Karpas-422 (cell line): ENCODE measurements around the gene RIMS4. TPM values are rescaled to one million over a fixed set of nuclear protein-coding genes. Genes with fewer than 3 reads are reported as not detected.

Experiments
- DNase-seq: peaks from one replicate; pipeline ENCODE4 v3.0.0-alpha.2; 2015
- H2AFZ ChIP-seq: fragments of 200-600 bp; sonication (generic); 2 replicates; pipeline ENCODE4 v1.6.1; 2014; ENCODE audit warnings: antibody characterized with exemption, low read length, mixed read lengths
- H3K27ac ChIP-seq: fragments of 200-600 bp; sonication (generic); 2 replicates; pipeline ENCODE4 v1.5.1; 2014; ENCODE audit warnings: mild to moderate bottlenecking, low read length, moderate library complexity
- H3K27me3 ChIP-seq: fragments of 200-600 bp; sonication (generic); 2 replicates; pipeline ENCODE4 v1.6.1; 2014; ENCODE audit warnings: low read length, mixed read lengths
- H3K36me3 ChIP-seq: fragments of 200-600 bp; sonication (generic); 2 replicates; pipeline ENCODE4 v1.6.1; 2014; ENCODE audit warnings: low read length, mixed read lengths; ENCODE audit not compliant: insufficient read depth
- H3K4me1 ChIP-seq: fragments of 200-600 bp; sonication (generic); 2 replicates; pipeline ENCODE4 v1.6.1; 2014; ENCODE audit warnings: mild to moderate bottlenecking, low read length, mixed read lengths
- H3K4me2 ChIP-seq: fragments of 200-600 bp; sonication (generic); 2 replicates; pipeline ENCODE4 v1.6.1; 2014; ENCODE audit warnings: low read length, low read depth, mild to moderate bottlenecking; ENCODE audit not compliant: poor library complexity, severe bottlenecking
- H3K4me3 ChIP-seq: fragments of 200-600 bp; sonication (generic); 2 replicates; pipeline ENCODE4 v1.5.1; 2014; ENCODE audit warnings: mild to moderate bottlenecking, antibody characterized with exemption, low read length, mixed read lengths
- H3K79me2 ChIP-seq: fragments of 200-600 bp; sonication (generic); 2 replicates; pipeline ENCODE4 v1.6.1; 2014; ENCODE audit warnings: mild to moderate bottlenecking, low read length, mixed read lengths
- H3K9ac ChIP-seq: fragments of 200-600 bp; sonication (generic); 2 replicates; pipeline ENCODE4 v1.6.0; 2014; ENCODE audit warnings: low read length
- H3K9me2 ChIP-seq: fragments of 200-600 bp; sonication (generic), shearing (Covaris generic); replicated peaks from 2 replicates; pipeline ENCODE4 v1.6.0; 2014; ENCODE audit warnings: mild to moderate bottlenecking, low read length, moderate library complexity; ENCODE audit not compliant: insufficient read depth
- H3K9me3 ChIP-seq: fragments of 300-700, 200-600 bp; sonication (generic); 2 replicates; pipeline ENCODE4 v1.6.1; 2014; ENCODE audit warnings: low read length, mixed read lengths
- H4K20me1 ChIP-seq: fragments of 200-600 bp; sonication (generic); 2 replicates; pipeline ENCODE4 v1.6.1; 2014; ENCODE audit warnings: mild to moderate bottlenecking, antibody characterized with exemption, low read length, low read depth; ENCODE audit not compliant: insufficient read depth
- total RNA-seq: library from RNA; depleted of rRNA; stranded (reverse); fragments of >200 nt; shearing (Covaris generic); gene quantifications from 2 replicates; pipeline ENCODE4 v1.2.3, GENCODE V29; 2014; ENCODE audit warnings: low replicate concordance

Gene RIMS4
- total RNA-seq, 1 experiment from 2014 or later, result not detected

DNA sequence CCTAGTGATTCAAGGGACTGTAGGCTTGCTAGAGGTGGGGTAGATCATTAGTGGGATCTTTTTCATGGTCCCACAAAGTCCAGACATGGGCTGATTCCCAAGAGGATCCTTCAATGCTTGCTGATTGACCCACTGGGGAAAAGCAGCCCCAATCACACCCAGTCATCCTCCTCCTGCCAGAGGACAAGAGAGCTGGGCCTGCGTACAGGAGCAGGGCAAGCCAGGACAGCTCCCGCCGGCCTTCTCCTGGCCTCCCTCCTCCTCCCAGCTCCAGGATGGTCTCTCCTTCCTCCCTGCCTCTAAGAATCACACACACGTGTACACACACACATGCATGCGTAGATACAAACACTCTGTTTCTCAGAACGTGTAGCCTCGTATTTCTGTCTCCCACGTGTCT is 37.7 kb downstream of the RIMS4 start:
- Histone ChIP-seq H3K9me2 (no peaks in the 10 kb centered on the region), H3K4me1 (no peaks in the 10 kb centered on the region), H3K4me2 (no peak overlapping the region), H4K20me1 (no peaks in the 10 kb centered on the region), H3K79me2 (no peaks in the 10 kb centered on the region), H3K36me3 (no peaks in the 10 kb centered on the region), H3K9ac (no peak overlapping the region), H3K27me3 (no peaks in the 10 kb centered on the region), H3K27ac (no peak overlapping the region), H2AFZ (no peak overlapping the region), H3K9me3 (no peaks in the 10 kb centered on the region), H3K4me3 (no peak overlapping the region)
- DNase-seq, result no peak

DNA sequence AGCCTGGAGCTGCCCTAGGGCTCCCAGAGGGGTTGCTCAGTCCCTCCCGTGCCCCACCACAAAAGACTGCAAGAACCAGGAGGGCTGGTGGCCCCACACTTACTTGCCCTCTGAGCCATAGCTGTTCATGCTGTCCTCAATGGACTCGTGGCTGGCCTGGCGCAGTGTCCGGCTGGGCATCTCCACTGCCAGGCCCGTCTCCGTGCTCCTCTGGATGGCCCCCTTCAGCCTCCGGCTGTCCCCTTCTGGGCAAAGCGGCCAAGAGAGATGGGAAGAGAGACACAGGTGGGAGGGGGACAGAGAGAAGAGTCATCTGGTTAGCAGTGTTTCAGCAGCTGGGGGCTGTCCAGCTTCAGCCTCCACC is 39.2 kb downstream of the RIMS4 start:
- Histone ChIP-seq H4K20me1 (no peaks in the 10 kb centered on the region), H3K4me1 (no peaks in the 10 kb centered on the region), H3K9me3 (no peaks in the 10 kb centered on the region), H3K4me2 (no peak overlapping the region), H3K79me2 (no peaks in the 10 kb centered on the region), H3K36me3 (no peaks in the 10 kb centered on the region), H3K9me2 (no peaks in the 10 kb centered on the region), H3K27ac (no peak overlapping the region), H3K9ac (no peak overlapping the region), H2AFZ (no peak overlapping the region), H3K27me3 (no peaks in the 10 kb centered on the region), H3K4me3 (no peak overlapping the region)
- DNase-seq, result no peak

DNA sequence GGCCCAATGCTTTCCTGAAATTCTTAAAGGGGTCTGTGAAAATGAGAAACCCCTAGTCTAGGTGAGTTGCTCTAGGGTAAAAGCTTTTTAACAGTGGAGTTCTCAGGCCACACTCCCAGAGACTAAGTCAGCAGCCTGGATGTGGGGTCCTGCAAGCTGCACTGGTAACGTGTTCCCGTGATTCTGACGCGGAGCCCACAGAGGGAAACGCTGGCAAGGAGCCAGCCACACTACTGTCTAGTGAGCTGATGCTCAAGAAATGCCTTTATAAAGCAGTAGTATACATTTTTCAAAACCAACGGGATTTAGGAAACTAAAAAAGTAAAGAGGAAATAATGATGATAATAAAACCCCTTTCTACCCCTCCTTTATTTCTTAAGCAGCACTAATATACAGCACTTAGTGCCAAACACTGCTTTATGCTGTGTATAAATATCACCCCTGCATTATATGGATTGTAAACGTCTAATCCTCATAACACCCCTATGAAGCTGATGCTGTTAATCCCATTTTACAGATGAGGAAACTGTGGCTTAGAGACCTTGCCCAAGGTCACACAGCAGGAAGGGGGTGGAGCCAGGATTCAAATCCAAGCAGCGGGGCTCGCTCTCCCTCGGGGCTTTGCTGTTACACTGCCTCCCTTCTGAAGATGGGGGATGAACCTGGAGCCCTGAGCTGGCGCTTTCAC is 39.7 kb downstream of the RIMS4 start:
- no peak overlapping the region for H3K4me3 ChIP-seq
- no peak overlapping the region for H3K9ac ChIP-seq
- no peak overlapping the region for H3K4me2 ChIP-seq
- H3K4me1 ChIP-seq, result no peaks in the 10 kb centered on the region
- H3K27me3 ChIP-seq, result no peaks in the 10 kb centered on the region
- DNase-seq, result peak; percentile 46
- no peak overlapping the region for H3K27ac ChIP-seq
- H3K9me3 ChIP-seq, result no peaks in the 10 kb centered on the region
- H2AFZ ChIP-seq, result no peak overlapping the region
- no peaks in the 10 kb centered on the region for H3K9me2 ChIP-seq
- no peaks in the 10 kb centered on the region for H3K36me3 ChIP-seq
- no peaks in the 10 kb centered on the region for H4K20me1 ChIP-seq
- no peaks in the 10 kb centered on the region for H3K79me2 ChIP-seq

DNA sequence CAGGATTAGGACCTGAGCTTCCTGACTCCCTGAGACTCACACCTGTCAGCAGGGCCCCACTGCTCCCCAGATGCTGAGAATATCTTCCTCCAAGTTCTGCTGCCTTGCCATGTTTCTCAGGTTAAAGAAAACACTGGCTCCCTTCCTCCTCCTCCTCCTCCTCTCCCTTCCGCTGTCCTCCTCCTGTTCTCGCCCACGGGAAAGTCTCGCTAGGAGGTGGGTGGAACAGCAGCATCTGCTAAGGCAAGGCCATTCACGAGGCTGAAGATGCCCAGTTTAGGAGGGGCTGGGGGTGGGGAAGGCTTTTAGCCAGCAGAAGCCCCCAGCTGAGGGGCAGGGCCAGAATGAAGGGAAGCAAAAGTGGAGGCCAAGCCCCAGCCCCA is 40.9 kb downstream of the RIMS4 start:
- Histone ChIP-seq H3K36me3 (no peaks in the 10 kb centered on the region), H3K4me1 (no peaks in the 10 kb centered on the region), H4K20me1 (no peaks in the 10 kb centered on the region), H3K27ac (no peak overlapping the region), H3K27me3 (no peaks in the 10 kb centered on the region), H3K79me2 (no peaks in the 10 kb centered on the region), H2AFZ (no peak overlapping the region), H3K9ac (no peak overlapping the region), H3K9me2 (no peaks in the 10 kb centered on the region), H3K4me2 (no peak overlapping the region), H3K4me3 (no peak overlapping the region), H3K9me3 (no peaks in the 10 kb centered on the region)
- DNase-seq, result no peak

DNA sequence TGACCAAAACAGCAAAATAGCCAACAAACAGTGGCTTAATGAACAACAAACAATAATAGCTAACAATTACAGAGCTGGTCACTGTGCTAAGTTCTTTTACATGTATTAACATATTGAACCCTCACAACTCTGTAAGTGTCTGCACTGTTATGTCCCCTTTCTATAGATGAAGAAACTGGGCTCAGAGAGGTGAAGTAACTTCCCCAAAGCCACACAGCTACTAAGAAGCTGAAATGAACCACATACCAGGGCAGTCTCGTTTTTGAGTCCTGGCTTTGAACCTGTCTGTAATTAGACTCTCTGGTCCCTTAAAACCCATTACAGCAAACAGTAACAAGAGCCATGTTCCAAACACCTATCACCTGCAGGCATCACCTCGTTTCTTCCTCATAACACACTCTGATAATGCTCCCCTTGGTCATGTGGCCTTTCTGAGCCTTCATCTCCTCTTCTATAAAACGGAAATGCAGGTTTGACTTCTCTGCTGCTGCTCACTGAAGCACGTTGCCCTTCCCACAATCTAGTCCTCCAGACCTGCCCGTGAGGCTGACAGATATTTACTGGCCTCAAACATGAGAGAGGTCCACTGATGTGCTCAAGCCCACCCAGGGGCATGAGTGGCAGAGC is 41.4 kb downstream of the RIMS4 start:
- DNase-seq, result no peak
- H4K20me1 ChIP-seq, result no peaks in the 10 kb centered on the region
- H2AFZ ChIP-seq, result no peak overlapping the region

DNA sequence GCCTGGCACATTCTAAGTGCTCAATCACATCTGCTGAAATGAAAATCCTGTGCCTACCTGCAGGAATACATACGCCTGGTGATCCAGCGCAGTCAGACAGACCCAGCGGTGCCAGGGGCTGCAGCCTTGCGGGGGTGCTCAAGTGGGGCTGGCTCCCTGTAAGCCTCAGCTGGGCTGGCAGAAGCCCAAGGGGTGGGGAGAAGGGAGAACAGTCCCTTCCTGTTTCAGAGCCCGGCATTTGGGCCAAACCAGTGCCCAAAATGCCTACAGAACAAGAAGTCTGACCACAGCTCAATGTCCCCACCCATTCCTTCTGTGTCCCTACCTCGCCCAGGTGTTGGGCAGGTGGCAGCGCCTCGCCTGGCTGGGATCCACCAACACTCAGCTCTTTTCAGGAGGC is 42.1 kb downstream of the RIMS4 start:
- DNase-seq, result no peak
- Histone ChIP-seq H3K9me2 (no peaks in the 10 kb centered on the region), H2AFZ (no peak overlapping the region), H3K4me1 (no peaks in the 10 kb centered on the region), H3K9me3 (no peaks in the 10 kb centered on the region), H3K36me3 (no peaks in the 10 kb centered on the region), H3K4me3 (no peak overlapping the region), H3K79me2 (no peaks in the 10 kb centered on the region), H3K9ac (no peak overlapping the region), H3K27me3 (no peaks in the 10 kb centered on the region), H4K20me1 (no peaks in the 10 kb centered on the region), H3K4me2 (no peak overlapping the region), H3K27ac (no peak overlapping the region)

More for the DNA sequence above, 41.4 kb downstream of the RIMS4 start:
- no peak overlapping the region for H3K4me3 ChIP-seq
- no peak overlapping the region for H3K4me2 ChIP-seq
- H3K9me2 ChIP-seq, result no peaks in the 10 kb centered on the region
- H3K79me2 ChIP-seq, result no peaks in the 10 kb centered on the region
- no peak overlapping the region for H3K9ac ChIP-seq
- H3K36me3 ChIP-seq, result no peaks in the 10 kb centered on the region
- H3K4me1 ChIP-seq, result no peaks in the 10 kb centered on the region
- H3K27me3 ChIP-seq, result no peaks in the 10 kb centered on the region
- H3K9me3 ChIP-seq, result no peaks in the 10 kb centered on the region
- H3K27ac ChIP-seq, result no peak overlapping the region

DNA sequence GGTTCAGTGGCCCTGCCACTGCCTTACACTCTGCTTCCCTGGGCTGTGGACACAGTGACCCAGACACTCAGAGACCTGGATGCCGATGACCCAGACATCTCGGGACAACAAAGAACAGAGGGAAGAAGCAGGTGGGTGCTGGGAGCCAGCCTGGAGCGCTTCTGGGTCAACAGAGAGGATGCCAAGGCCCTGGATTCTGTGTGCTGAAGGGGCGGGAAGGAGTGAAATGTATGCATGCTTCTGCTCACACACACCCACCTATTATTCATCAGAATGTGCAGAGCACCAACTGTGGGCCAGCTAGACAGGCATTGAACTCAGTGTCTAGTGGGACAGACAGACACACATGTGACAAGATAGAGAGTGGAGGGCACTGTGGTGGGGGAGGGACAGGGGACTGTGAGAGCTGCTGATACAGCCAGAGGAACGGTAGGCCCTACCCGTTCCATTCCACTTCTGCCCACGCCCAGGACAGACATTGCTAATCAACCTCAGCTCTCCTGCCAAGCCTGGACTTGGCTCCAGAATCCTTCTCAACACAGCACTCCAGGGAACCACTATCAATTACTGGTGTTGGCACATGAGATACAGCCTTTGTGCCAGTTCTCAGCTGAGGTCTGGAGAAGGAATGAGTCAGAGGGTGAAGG is 44.5 kb downstream of the RIMS4 start:
- no peak overlapping the region for H3K9ac ChIP-seq
- no peaks in the 10 kb centered on the region for H3K36me3 ChIP-seq
- no peaks in the 10 kb centered on the region for H3K4me1 ChIP-seq
- H3K79me2 ChIP-seq, result no peaks in the 10 kb centered on the region
- no peak overlapping the region for H2AFZ ChIP-seq
- no peaks in the 10 kb centered on the region for H3K27me3 ChIP-seq
- no peaks in the 10 kb centered on the region for H4K20me1 ChIP-seq
- no peak for DNase-seq
- H3K9me2 ChIP-seq, result no peaks in the 10 kb centered on the region
- H3K4me3 ChIP-seq, result no peak overlapping the region
- no peaks in the 10 kb centered on the region for H3K9me3 ChIP-seq
- no peak overlapping the region for H3K4me2 ChIP-seq
- no peak overlapping the region for H3K27ac ChIP-seq

DNA sequence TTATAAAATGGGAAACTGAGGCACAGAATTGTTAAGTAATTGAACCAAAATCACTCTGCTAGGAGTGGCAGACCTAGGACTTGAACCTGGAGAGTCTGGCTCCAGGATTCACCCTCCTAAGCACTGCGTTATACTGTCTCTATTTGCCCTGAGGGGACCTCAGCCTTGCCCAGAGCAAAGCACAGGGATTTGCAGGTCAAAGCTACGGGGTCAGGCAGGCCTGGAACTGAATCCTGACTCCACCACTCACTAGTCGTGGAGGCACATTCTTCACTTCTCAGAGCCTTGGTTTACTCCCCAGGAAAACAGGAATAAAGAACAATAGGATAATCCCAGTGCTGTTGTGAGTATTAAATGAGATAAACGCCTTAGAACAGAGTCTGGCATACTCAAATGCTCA is 45.3 kb downstream of the RIMS4 start:
- no peak overlapping the region for H2AFZ ChIP-seq
- H3K36me3 ChIP-seq, result no peaks in the 10 kb centered on the region
- no peaks in the 10 kb centered on the region for H3K27me3 ChIP-seq
- no peak for DNase-seq
- no peak overlapping the region for H3K27ac ChIP-seq
- H3K9me3 ChIP-seq, result no peaks in the 10 kb centered on the region
- no peaks in the 10 kb centered on the region for H4K20me1 ChIP-seq
- no peak overlapping the region for H3K4me2 ChIP-seq
- no peaks in the 10 kb centered on the region for H3K79me2 ChIP-seq
- H3K4me3 ChIP-seq, result no peak overlapping the region
- H3K9ac ChIP-seq, result no peak overlapping the region
- H3K9me2 ChIP-seq, result no peaks in the 10 kb centered on the region
- no peaks in the 10 kb centered on the region for H3K4me1 ChIP-seq
